ENCODE data around the gene SPCS2. TPM values are rescaled to one million over a fixed set of nuclear protein-coding genes. Genes with fewer than 3 reads are reported as not detected.

Gene SPCS2
- total RNA-seq, 1 donor from 2014 or later = 112 TPM

- no peak overlapping the region for H3K4me3 Mint-ChIP-seq (ENCODE audit: unreplicated experiment)
- H3K9me3 Mint-ChIP-seq (ENCODE audit: unreplicated experiment) = peaks cover 6% of the 10 kb centered on the region
- peaks cover 4% of the 10 kb centered on the region for H3K27me3 Mint-ChIP-seq (ENCODE audit: unreplicated experiment)
- no peak overlapping the region for H3K27ac Mint-ChIP-seq (ENCODE audit: unreplicated experiment)
- no peaks in the 10 kb centered on the region for H3K4me1 Mint-ChIP-seq (ENCODE audit: low read depth, unreplicated experiment)
- no peak for TF ChIP-seq CTCF (IDR thresholded peaks at IDR 0.05; ENCODE audit: partially characterized antibody, unreplicated experiment)
- no peak for DNase-seq
- H3K36me3 Mint-ChIP-seq (ENCODE audit: unreplicated experiment) = peaks cover 14% of the 10 kb centered on the region
These were observed 73.2 kb downstream of the SPCS2 start for GRCh38 chr11:75022296-75022695.

GRCh38 chr11:75022759-75023396 is 73.8 kb downstream of the SPCS2 start:
- Mint-ChIP-seq H3K4me3 (ENCODE audit: unreplicated experiment) (no peak overlapping the region), H3K27me3 (ENCODE audit: unreplicated experiment) (peaks cover 4% of the 10 kb centered on the region), H3K4me1 (ENCODE audit: low read depth, unreplicated experiment) (no peaks in the 10 kb centered on the region), H3K9me3 (ENCODE audit: unreplicated experiment) (peaks cover 6% of the 10 kb centered on the region), H3K36me3 (ENCODE audit: unreplicated experiment) (peaks cover 11% of the 10 kb centered on the region), H3K27ac (ENCODE audit: unreplicated experiment) (no peak overlapping the region)
- peak; percentile 88 for DNase-seq
- peak; percentile 98 for TF ChIP-seq CTCF (IDR thresholded peaks at IDR 0.05; ENCODE audit: partially characterized antibody, unreplicated experiment)

GRCh38 chr11:75023446-75024067 is 74.5 kb downstream of the SPCS2 start:
- Mint-ChIP-seq H3K4me1 (ENCODE audit: low read depth, unreplicated experiment) (no peaks in the 10 kb centered on the region), H3K27me3 (ENCODE audit: unreplicated experiment) (peaks cover 4% of the 10 kb centered on the region), H3K9me3 (ENCODE audit: unreplicated experiment) (peaks cover 4% of the 10 kb centered on the region), H3K36me3 (ENCODE audit: unreplicated experiment) (peaks cover 4% of the 10 kb centered on the region), H3K4me3 (ENCODE audit: unreplicated experiment) (no peak overlapping the region), H3K27ac (ENCODE audit: unreplicated experiment) (no peak overlapping the region)
- no peak for DNase-seq
- no peak for TF ChIP-seq CTCF (IDR thresholded peaks at IDR 0.05; ENCODE audit: partially characterized antibody, unreplicated experiment)

- Mint-ChIP-seq H3K36me3 (ENCODE audit: unreplicated experiment) (no peaks in the 10 kb centered on the region), H3K27me3 (ENCODE audit: unreplicated experiment) (peaks cover 4% of the 10 kb centered on the region), H3K4me3 (ENCODE audit: unreplicated experiment) (no peak overlapping the region), H3K27ac (ENCODE audit: unreplicated experiment) (no peak overlapping the region), H3K9me3 (ENCODE audit: unreplicated experiment) (no peaks in the 10 kb centered on the region), H3K4me1 (ENCODE audit: low read depth, unreplicated experiment) (no peaks in the 10 kb centered on the region)
- DNase-seq = no peak
- TF ChIP-seq CTCF (IDR thresholded peaks at IDR 0.05; ENCODE audit: partially characterized antibody, unreplicated experiment) = no peak
These were observed 75.0 kb downstream of the SPCS2 start for GRCh38 chr11:75024068-75024449.

- H3K36me3 Mint-ChIP-seq (ENCODE audit: unreplicated experiment) = no peaks in the 10 kb centered on the region
- peaks cover 4% of the 10 kb centered on the region for H3K27me3 Mint-ChIP-seq (ENCODE audit: unreplicated experiment)
- H3K4me3 Mint-ChIP-seq (ENCODE audit: unreplicated experiment) = no peak overlapping the region
- H3K27ac Mint-ChIP-seq (ENCODE audit: unreplicated experiment) = peak overlapping the region; percentile 6
- TF ChIP-seq CTCF (IDR thresholded peaks at IDR 0.05; ENCODE audit: partially characterized antibody, unreplicated experiment) = no peak
- no peak for DNase-seq
- no peaks in the 10 kb centered on the region for H3K9me3 Mint-ChIP-seq (ENCODE audit: unreplicated experiment)
- no peaks in the 10 kb centered on the region for H3K4me1 Mint-ChIP-seq (ENCODE audit: low read depth, unreplicated experiment)
These were observed 75.7 kb downstream of the SPCS2 start for GRCh38 chr11:75024764-75025211.

Data from glutamatergic neuron (in vitro differentiated cells).